Skin epidermis (tissue), 12 donors: Measurements from ENCODE around the gene CCDC88B.

Experiments
- H3K27ac ChIP-seq, 21 experiments: fragments of 200-600 bp; sonication (generic) in 11 of 21; one replicate each; pipeline ENCODE4 v1.5.0; 2020; ENCODE audit warnings: mild to moderate bottlenecking in 3 of 21, inconsistent platforms in 2 of 21, moderate library complexity in 2 of 21
- H3K4me3 ChIP-seq, 7 experiments: fragments of 200-600 bp; sonication (generic) in 2 of 7; one replicate each; pipeline ENCODE4 v1.5.0; 2020; ENCODE audit warnings: inconsistent platforms in 2 of 7, mild to moderate bottlenecking in 2 of 7, moderate library complexity in 1 of 7

The CCDC88B gene

GRCh38 chr11:64339286-64339685 is 718 bp upstream of the CCDC88B start:
- peak overlapping the region in 5 of 7 experiments; percentile 19 to 33 (median 30) for H3K4me3 ChIP-seq
- H3K27ac ChIP-seq, result peak overlapping the region in 12 of 21 experiments; percentile 36 to 89 (median 74)

GRCh38 chr11:64340671-64341335 is 799 bp downstream of the CCDC88B start:
- H3K4me3 ChIP-seq, result peak overlapping the region; percentile 19 to 33 (median 30)
- peak overlapping the region in 16 of 21 experiments; percentile 24 to 89 (median 72) for H3K27ac ChIP-seq

GRCh38 chr11:64341429-64341828 is 1.4 kb downstream of the CCDC88B start:
- Histone ChIP-seq H3K27ac (peak overlapping the region in 4 of 21 experiments; percentile 38 to 77 (median 70)), H3K4me3 (no peak overlapping the region)

DNA sequence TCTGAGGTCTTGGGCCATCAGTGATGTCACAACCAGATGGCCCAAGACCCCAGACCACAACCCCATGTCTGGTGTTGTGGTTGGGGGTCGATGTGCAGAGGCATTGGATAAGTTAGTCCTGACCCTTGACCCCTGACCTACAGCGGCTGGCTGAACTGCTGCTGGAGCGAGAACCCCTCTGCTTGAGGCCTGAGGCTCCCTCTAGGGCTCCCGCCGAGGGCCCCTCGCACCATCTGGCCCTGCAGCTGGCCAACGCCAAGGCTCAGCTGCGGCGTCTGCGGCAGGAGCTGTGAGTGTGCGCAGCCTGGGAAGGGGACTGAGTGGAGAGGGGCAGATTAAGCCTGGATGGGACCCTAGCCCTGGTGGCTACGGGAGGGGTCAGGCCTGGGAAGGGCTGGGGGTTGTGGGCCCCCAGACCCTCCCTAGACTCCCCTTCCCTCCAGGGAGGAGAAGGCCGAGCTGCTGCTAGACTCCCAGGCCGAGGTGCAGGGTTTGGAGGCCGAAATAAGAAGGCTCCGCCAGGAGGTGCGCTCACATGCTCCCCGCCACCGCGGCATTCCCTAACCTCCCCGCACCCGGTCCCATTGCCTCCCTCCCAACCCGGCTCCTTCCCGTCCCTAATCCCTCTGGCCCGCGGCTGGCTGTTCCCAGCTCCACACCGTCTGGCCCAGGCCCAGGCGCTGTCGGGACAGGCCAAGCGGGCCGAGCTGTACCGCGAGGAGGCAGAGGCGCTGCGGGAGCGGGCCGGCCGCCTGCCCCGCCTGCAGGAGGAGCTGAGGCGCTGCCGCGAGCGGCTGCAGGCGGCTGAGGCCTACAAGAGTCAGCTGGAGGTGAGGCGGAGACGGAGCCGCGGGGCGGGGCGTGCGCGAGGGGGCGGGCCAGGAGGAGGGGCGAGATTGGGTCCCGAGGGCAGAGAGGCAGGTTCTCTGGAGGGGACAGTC is 2.1 kb downstream of the CCDC88B start:
- Histone ChIP-seq H3K4me3 (peak overlapping the region in 5 of 7 experiments; percentile 5 to 32 (median 15)), H3K27ac (peak overlapping the region; percentile 7 to 78 (median 55))

DNA sequence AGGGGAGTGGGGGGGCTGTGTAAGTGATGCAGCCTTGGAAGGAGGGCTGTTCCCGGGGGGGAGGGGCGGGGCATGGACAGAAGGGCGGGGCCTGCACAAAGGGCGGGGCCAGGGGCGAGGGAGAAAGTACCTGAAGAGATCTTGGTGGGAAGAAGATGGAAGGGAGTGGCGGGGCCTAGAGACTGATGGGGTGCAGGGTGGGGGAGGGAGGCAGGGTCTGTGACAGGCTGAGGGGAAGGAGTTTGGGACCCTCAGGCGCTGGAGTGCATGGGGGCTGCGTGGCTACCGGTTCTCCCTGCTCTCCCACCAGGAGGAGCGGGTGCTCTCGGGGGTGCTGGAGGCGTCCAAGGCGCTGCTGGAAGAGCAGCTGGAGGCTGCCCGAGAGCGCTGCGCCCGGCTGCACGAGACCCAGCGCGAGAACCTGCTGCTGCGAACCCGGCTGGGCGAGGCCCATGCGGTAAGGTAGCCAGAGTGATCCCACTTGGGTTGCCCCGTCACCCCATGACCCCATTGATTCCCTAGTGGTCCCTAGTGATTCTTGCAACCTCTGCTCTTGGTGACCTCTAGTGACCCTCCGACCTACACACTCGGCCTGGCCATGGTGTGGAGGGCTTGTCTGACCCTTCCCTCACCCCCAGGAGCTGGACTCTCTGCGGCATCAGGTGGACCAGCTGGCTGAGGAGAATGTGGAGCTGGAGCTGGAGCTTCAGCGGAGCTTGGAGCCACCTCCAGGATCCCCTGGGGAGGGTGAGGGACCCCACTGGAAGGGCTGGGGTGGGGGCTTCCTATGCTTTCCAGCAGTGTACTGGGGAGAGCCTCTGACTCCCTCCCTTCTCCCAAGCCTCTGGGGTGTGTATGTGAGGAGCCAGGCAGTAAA is 3.1 kb downstream of the CCDC88B start:
- H3K4me3 ChIP-seq, result peak overlapping the region in 1 of 7 experiments; percentile 15
- H3K27ac ChIP-seq, result peak overlapping the region in 3 of 21 experiments; percentile 9 to 57 (median 48)

DNA sequence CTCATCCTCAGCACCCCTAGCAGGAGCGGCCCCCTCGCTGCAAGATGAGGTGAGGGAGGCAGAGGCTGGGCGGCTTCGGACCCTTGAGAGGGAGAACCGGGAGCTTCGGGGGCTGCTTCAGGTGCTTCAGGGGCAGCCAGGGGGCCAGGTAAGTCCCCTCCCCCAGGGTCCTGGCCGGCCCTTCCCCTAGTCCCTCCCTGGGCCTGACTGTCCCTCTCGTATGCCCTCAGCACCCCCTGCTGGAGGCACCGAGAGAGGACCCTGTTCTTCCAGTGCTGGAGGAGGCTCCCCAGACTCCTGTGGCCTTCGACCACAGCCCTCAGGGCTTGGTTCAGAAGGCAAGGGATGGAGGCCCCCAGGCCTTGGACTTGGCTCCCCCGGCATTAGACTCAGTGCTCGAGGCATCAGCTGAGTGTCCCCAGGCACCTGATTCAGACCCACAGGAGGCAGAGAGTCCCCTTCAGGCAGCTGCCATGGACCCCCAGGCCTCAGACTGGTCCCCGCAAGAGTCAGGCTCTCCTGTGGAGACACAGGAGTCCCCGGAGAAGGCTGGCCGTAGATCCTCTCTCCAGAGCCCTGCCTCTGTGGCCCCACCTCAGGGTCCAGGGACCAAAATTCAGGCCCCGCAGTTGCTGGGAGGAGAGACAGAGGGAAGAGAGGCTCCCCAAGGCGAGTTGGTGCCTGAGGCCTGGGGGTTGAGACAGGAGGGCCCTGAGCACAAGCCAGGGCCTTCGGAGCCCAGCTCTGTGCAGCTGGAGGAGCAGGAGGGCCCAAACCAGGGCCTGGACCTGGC is 4.0 kb downstream of the CCDC88B start:
- Histone ChIP-seq H3K27ac (no peak overlapping the region), H3K4me3 (no peak overlapping the region)

DNA sequence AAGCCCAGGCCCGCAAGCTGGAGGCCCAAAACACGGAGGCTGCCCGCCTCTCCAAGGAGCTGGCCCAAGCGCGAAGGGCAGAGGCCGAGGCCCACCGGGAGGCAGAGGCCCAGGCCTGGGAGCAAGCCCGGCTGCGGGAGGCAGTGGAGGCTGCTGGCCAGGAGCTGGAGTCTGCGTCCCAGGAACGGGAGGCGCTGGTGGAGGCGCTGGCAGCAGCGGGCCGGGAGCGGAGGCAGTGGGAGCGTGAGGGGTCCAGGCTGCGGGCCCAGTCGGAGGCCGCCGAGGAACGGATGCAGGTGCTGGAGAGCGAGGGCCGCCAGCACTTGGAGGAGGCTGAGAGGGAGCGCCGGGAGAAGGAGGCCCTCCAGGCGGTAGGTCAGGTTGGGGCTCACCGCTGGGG is 4.8 kb downstream of the CCDC88B start:
- Histone ChIP-seq H3K4me3 (no peak overlapping the region), H3K27ac (no peak overlapping the region)

DNA sequence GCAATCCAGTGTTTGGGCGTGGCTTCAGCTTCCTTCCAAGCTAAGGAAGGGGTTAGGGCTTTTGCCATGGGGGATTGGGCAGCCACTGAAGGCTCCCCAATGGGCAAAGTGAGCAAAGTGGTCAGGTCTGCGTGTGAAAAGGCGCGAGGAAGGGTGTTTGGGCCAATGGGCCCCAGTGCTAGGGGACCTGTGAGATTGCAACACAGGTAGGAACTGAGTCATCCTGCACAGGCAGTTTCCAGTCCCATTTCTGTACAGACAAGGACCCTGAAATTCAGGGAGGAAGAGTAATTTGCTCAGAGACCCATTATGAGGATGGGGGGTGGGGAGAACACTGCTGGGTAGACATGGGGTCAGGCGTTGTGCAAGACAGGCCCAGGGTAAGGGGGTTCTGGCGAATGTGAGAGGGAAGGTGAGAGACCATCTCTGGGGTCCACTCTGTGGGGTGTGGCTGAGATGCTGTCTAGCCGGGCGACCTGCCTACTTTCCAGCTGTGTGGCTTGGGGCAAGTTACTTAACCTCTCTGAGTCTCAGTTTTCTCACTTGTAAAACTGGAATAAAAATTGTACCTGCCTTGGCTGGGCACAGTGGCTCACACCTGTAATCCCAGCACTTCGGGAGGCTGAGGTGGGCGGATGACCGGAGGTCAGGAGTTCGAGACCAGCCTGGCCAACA is 7.3 kb downstream of the CCDC88B start:
- H3K27ac ChIP-seq, result peak overlapping the region in 2 of 21 experiments; percentile 1 to 16
- no peak overlapping the region for H3K4me3 ChIP-seq

DNA sequence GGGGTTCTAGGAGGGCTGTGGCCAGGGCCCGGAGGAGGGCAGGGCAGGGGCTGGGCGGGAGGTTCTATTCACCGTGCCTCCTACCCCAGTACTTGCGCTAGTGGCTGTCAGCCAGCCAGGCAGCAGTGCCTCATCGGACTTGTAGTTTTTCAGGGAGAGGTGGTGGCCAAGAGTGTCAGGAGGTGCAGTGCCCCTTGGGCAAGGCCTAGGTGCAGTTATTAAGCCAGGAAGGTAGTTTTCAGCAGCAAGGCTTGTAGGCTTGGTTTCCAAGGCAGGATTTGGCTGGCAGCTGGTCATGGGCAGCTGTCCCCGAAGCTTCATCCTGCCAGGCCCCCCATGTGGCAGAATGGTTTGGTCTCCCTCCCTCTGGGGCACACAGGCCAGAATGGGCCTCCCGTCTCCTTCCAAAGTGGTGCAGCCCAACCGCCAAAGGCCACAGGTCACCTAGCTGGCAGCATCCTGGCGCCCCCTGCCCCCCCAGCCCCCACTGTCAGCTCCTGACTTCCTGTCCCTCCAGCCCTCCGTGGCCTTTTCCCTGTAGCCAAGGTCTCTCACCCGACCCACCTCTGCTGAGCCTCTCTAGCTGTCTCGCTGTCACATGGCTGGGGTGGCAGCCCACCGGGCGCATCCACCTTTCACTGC is 8.5 kb downstream of the CCDC88B start:
- no peak overlapping the region for H3K4me3 ChIP-seq
- H3K27ac ChIP-seq, result peak overlapping the region in 5 of 21 experiments; percentile 16 to 51 (median 31)

DNA sequence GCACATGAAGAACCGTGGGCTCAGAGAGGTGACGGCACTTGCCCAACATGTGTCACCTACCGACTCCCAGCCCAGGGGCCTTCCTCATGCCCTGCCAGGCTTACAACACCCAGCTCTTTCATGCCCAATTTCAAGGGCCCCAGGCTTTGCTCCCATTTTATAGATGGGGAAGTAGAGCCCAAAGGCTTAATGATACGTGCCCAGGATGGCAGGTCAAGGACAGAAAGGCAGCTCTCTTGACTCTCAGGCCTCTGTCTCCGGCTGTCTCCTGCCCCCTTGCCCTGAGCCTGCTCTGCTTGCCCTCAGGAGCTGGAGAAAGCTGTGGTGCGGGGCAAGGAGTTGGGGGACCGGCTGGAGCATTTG is 9.0 kb downstream of the CCDC88B start:
- Histone ChIP-seq H3K4me3 (no peak overlapping the region), H3K27ac (no peak overlapping the region)

- Histone ChIP-seq H3K27ac (no peak overlapping the region), H3K4me3 (no peak overlapping the region)
Measured at GRCh38 chr11:64349404-64349803, 9.4 kb downstream of the CCDC88B start.

- H3K27ac ChIP-seq, result no peak overlapping the region
- no peak overlapping the region for H3K4me3 ChIP-seq
Measured at GRCh38 chr11:64351136-64351631, 11.2 kb downstream of the CCDC88B start.

- Histone ChIP-seq H3K27ac (no peak overlapping the region), H3K4me3 (no peak overlapping the region)
Measured at GRCh38 chr11:64352099-64352994, 12.3 kb downstream of the CCDC88B start.

GRCh38 chr11:64352995-64353714 is 13.2 kb downstream of the CCDC88B start:
- Histone ChIP-seq H3K4me3 (no peak overlapping the region), H3K27ac (no peak overlapping the region)

- Histone ChIP-seq H3K4me3 (no peak overlapping the region), H3K27ac (no peak overlapping the region)
Measured at GRCh38 chr11:64353715-64354506, 13.9 kb downstream of the CCDC88B start.
